GM19240 (cell line): ENCODE results near the gene LIPG.
"Not testable (repeated sequence)": the region's sequence is repeated elsewhere in the genome, so short reads cannot be mapped to it uniquely, and the experiment has no call there.

Source experiments
- DNase-seq: peaks from one replicate; pipeline ENCODE4 v3.0.0; 2011; ENCODE audit warnings: low spot score; ENCODE audit not compliant: insufficient read length

LIPG gene

GRCh38 chr18:49572611-49573345, 10.9 kb downstream of the LIPG start:
- no peak for DNase-seq

GRCh38 chr18:49573835-49574234, 12.0 kb downstream of the LIPG start:
- DNase-seq: no peak

DNA sequence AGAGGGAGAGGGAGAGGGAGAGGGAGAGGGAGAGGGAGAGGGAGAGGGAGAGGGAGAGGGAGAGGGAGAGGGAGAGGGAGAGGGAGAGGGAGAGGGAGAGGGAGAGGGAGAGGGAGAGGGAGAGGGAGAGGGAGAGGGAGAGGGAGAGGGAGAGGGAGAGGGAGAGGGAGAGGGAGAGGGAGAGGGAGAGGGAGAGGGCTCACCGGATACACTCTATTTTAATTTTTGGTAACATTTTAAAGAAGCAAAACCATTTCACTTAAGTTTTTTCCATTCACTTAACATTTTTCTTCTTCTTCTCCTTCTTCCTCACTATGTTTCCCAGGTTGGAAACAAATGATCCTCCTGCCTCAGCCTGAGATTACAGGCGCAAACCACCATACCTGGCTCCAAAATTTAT, 17.2 kb downstream of the LIPG start:
- not testable (repeated sequence) for DNase-seq

DNA sequence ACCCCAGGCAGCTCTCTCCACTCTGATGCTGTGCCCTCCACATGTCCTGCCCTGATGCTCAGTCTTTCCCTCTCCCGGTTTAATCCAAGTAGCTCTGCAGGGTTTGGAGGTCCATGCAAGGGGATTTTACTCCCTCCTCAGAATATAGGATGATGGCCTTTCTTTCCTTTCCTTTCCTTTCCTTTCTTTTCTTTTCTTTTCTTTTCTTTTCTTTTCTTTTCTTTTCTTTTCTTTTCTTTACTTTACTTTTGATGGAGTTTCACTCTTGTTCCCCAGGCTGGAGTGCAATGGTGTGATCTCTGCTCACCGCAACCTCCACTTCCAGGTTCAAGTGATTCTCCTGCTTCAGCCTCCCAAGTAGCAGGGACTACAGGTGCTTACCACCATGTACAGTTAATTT, 17.7 kb downstream of the LIPG start:
- DNase-seq: not testable (repeated sequence)

DNA sequence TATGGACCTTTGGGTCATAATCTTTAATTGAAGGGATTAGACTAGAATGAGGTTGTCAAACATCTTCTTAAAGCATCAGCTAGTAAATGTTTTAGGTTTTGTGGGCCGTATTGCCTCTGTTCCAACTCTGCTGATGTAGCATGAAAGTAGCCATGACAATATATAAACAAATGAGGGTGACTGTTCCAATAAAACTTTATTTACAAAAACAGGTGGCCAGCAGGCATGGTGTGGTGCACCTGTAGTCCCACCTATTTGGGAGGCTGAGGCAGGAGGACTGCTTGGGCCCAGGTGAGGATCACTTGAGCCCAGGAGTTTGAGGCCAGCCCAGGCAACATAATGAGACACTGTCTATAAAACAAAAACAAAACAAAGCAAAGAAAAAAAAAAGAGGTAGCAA, 18.4 kb downstream of the LIPG start:
- DNase-seq: no peak

- no peak for DNase-seq
Measured at GRCh38 chr18:49581371-49581770, 19.5 kb downstream of the LIPG start.

DNA sequence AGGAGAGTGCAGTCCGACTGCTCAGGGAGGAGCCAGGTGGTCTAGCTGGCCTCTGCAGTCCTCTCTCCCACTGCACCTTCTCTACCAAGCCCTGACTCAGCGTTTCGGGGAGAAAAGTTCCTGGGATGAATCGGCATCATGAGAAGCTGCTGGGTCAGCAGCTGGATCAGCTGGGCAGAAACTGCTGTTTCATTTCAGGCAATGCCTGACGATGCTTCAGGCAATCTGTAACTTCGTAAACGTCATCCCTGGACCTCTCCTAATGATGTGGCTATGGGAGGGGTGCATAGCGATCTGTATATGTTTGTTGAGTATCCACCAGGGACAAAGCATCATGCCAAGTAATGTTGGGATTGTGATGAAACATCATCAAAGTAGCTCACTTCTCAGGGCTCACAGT, 20.7 kb downstream of the LIPG start:
- no peak for DNase-seq

DNA sequence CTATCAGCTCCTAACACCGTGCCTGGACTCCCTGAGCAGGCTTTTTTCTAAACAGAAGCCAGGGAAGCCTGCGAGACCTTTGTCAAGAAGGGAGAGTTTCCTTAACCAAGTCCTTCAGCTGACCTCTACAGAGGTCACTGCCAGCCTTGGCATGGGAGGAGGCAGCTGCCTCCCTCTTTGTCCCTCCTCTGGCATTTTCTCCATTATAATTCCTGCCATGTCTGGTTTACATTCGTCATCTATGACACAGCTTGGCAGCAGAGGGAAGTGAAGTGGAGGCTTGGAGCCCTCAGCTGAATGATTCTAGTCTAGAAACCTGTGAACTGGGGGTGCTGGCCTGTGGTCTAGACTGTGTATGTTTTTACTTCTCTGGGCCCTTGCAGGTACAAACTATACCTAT, 22.5 kb downstream of the LIPG start:
- no peak for DNase-seq

GRCh38 chr18:49584951-49585350, 23.1 kb downstream of the LIPG start:
- DNase-seq: not testable (repeated sequence)

GRCh38 chr18:49585781-49586663, 24.2 kb downstream of the LIPG start:
- no peak for DNase-seq

DNA sequence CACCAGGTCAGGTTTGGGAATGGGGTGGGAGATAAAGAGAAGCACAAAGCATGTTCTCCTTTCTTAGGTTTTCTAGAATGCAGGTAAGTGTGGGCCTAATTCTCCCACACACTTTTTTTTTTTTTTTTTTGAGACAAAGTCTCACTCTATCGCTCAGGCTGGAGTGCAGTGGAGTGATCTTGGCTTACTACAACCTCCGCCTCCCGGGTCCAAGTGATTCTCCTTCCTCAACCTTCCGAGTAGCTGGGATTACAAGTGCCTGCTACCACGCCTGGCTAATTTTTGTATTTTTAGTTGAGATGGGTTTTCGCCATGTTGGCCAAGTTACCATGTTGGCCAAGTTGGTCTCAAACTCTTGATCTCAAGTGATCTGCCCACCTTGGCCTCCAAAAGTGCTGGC, 26.3 kb downstream of the LIPG start:
- DNase-seq: no peak

DNA sequence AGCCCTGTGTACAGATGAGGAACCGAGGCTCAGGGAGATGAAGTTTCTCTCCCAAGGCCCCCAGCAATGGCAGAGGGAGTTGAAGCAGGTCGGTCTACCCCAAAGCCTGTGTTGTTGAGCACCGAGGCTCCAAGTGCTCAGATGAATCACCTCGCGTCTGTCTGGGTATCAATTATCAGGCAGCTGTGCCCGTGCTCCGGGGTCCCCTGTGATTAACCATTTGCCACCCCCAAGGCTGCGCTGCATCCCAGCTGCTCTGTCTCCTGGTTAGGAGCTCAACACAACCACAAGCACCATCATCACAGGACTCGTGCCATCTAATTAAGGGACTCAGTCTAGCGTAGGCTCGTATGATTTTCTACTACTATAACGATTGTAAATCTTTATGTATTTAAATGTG, 27.1 kb downstream of the LIPG start:
- DNase-seq: no peak

DNA sequence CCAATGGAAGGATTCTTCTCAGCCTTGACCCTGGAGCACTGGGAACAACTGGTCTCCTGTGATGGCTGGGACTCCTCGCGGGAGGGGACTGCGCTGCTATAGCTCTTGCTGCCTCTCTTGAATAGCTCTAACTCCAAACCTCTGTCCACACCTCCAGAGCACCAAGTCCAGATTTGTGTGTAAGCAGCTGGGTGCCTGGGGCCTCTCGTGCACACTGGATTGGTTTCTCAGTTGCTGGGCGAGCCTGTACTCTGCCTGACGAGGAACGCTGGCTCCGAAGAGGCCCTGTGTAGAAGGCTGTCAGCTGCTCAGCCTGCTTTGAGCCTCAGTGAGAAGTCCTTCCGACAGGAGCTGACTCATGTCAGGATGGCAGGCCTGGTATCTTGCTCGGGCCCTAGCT, 28.8 kb downstream of the LIPG start:
- DNase-seq: no peak

GRCh38 chr18:49591271-49591670, 29.4 kb downstream of the LIPG start:
- DNase-seq: no peak

DNA sequence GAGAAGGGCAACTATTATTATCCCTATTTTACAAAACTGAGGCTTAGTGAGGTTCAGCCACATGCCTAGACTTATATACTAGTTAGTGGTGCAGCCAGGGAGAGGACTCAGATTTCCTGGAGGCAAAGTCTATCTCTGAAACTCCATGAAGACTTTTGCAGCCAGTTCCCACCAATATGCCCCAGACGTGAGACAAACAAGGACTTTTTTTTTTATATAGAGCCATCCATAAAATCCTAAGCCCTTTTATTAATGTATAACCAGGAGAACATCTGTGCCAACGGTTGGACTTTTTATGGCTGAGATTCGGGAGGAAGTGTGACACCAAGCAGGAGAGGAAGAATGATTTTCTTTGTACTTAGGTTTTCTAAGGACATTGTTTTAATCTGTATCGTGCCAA, 29.9 kb downstream of the LIPG start:
- no peak for DNase-seq

- no peak for DNase-seq
Measured at GRCh38 chr18:49596687-49597086, 34.8 kb downstream of the LIPG start.

- no peak for DNase-seq
Measured at GRCh38 chr18:49597157-49597931, 35.5 kb downstream of the LIPG start.

GRCh38 chr18:49601211-49601610, 39.4 kb downstream of the LIPG start:
- DNase-seq: no peak

DNA sequence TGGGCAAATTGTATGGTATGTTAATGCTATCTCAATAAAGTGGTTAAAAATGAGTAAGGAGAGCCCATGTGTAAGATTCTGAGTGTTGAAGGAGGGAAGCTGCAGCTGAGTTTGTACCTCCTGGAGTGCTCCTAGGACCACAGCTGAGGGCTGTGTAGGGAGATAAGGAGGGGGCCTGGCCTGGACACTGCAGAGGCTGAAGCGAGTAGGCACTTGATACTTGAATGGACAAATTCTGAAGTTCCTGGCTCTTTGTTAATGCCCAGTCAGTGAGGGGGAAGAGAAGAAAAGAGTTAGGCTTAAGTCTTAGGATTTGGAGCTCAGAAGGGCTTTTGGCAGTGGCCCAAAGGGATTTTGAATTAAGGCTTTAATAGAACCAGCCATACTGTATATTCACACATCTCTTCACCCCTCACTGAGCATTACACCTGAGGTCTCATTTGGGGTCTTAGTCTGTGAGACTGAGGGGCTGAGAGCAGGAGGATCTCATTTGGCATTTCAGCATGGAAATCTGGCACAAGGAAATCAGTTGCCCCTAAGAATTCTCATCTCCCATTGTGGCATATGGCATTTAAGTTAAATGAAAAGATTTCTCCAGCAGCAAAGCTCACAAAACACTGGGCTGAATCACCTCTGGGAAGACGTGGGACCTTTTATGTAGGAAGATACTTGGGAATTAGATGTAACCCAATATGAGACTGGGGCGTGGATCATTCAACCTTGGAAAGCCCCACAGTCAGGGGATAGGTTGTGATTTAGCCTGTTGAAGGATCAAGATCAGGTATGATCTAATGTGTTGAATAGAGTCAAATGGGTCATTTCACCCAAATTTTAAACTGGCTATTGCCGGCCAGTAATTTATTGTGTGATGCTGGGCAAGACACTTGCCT, 46.8 kb downstream of the LIPG start:
- DNase-seq: no peak

DNA sequence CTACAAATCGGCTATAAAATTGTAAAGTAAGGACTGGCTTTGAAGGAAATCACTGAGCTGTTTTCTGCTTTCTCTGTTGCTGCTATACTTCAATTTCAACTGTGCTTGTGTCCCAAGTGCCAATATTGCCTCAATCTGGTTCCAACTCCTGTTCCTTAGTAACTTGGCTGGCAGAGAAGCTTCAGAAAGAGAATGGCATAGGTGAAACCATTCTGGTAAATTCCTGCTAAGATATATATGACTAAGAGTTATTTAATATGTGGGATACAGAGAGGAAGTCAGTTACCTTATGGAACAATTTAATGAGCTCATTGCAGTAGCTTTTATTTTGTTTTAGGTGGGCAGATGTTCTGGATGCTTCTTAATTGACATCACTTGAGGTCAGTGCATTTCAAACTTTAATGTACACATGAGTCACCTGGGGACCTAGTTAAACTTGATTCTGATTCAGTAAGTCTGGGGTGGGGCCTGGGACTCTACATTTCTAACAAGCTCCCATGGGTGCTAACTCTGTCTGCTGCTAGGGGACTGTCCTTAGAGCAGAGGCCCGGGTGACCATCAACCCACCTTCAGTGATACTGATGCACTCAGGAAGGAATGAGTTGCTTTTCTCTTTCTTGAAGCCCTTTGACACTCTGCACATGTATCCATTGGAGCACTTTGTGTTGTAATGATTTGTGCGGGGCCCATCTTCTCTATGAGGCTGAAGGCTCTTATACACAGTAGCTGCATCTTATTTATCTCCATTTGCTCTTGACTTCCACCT, 47.6 kb downstream of the LIPG start:
- DNase-seq: no peak
